ENCODE measurements around the gene SIGLECL1. TPM values are rescaled to one million over a fixed set of nuclear protein-coding genes. Genes with fewer than 3 reads are reported as not detected.
"Not testable (repeated sequence)": the region's sequence is repeated elsewhere in the genome, so short reads cannot be mapped to it uniquely, and the experiment has no call there.

SIGLECL1 gene
- total and polyA plus RNA-seq, 2 donors (not counting 1 experiment from before 2014, with no cell fraction given): not detected

DNA sequence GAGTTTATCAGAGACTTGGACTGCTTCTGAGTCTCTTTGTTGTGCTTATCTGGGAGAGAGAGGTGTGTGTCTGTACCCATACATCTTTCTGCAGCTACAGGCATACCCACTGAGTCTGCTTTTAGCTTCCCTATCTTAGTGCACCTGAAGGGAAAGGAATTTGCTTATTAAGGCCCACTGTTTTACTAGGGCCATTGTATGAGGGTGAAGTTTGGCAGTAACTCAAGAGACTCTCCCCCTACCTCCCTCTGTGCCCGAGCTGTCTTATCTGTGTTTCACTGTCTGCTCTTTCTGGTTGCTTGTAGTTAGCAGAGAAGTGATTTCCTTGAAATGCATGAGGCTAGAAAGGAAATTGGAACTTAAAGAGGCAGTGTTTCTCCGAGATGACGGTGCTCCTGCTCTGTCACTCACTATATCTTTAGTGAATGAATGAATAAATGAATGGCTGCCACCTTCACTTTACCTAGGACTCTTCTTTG is 26.7 kb upstream of the SIGLECL1 start:
- ATAC-seq (ENCODE audit: low read depth): no peak
- POLR2A ChIA-PET: no interaction called here
- CTCF ChIA-PET: no interaction called here
- no peak overlapping the region for H3K4me3 Mint-ChIP-seq
- H3K4me2 ChIP-seq (replicated peaks; ENCODE audit: low read depth, low read length, poor library complexity, severe bottlenecking): no peak overlapping the region
- H2AFZ ChIP-seq (ENCODE audit: insufficient read depth, low read depth, low read length, poor library complexity, severe bottlenecking): no peak overlapping the region
- H3K79me2 ChIP-seq (ENCODE audit: control insufficient read depth, insufficient read depth, low read length): no peaks in the 10 kb centered on the region
- peaks cover 0 to 8% (median 0%) of the 10 kb centered on the region in 3 donors for H3K9me3 ChIP-seq (ENCODE audit: control extremely low read depth in 1 of 3, control insufficient read depth in 2 of 3, insufficient read depth in 1 of 3, low read length in 2 of 3)
- H3K27me3 ChIP-seq (replicated peaks in 1 of 4; ENCODE audit: control extremely low read depth in 1 of 4, control insufficient read depth in 3 of 4, insufficient read depth in 4 of 4, low read length in 3 of 4): peaks cover 0 to 19% (median 4%) of the 10 kb centered on the region in 4 experiments
- no peaks in the 10 kb centered on the region for H3K4me1 ChIP-seq (ENCODE audit: control insufficient read depth in 2 of 2, insufficient read depth in 2 of 2, low read length in 2 of 2)
- peaks cover 56% of the 10 kb centered on the region for H3K27me3 Mint-ChIP-seq
- H3K4me1 Mint-ChIP-seq: no peaks in the 10 kb centered on the region
- no peaks in the 10 kb centered on the region for H4K20me1 ChIP-seq (ENCODE audit: control insufficient read depth, insufficient read depth, low read length, poor library complexity, severe bottlenecking)
- H3K9me3 Mint-ChIP-seq (ENCODE audit: insufficient read depth): no peaks in the 10 kb centered on the region
- DNase-seq: no peak
- no CpG with 5 or more reads among the region's 3 CpGs for WGBS (ENCODE audit: insufficient coverage)
- no peaks in the 10 kb centered on the region for H3K36me3 ChIP-seq (replicated peaks in 1 of 2; ENCODE audit: control extremely low read depth in 1 of 2, control insufficient read depth in 1 of 2, extremely low read depth in 1 of 2, insufficient read depth in 2 of 2, low read length in 1 of 2)
- TF ChIP-seq, protein P1, sequence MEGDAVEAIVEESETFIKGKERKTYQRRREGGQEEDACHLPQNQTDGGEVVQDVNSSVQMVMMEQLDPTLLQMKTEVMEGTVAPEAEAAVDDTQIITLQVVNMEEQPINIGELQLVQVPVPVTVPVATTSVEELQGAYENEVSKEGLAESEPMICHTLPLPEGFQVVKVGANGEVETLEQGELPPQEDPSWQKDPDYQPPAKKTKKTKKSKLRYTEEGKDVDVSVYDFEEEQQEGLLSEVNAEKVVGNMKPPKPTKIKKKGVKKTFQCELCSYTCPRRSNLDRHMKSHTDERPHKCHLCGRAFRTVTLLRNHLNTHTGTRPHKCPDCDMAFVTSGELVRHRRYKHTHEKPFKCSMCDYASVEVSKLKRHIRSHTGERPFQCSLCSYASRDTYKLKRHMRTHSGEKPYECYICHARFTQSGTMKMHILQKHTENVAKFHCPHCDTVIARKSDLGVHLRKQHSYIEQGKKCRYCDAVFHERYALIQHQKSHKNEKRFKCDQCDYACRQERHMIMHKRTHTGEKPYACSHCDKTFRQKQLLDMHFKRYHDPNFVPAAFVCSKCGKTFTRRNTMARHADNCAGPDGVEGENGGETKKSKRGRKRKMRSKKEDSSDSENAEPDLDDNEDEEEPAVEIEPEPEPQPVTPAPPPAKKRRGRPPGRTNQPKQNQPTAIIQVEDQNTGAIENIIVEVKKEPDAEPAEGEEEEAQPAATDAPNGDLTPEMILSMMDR (IDR thresholded peaks at IDR 0.05): no peak
- H3K4me3 ChIP-seq (ENCODE audit: control extremely low read depth in 1 of 5, extremely low read depth in 1 of 5, insufficient read depth in 1 of 5, low read depth in 2 of 5, low read length in 4 of 5): no peak overlapping the region
- H3K9ac ChIP-seq (ENCODE audit: low read length): no peak overlapping the region
- no peak overlapping the region for H3K27ac ChIP-seq (ENCODE audit: low read length in 2 of 2)
- no peak overlapping the region for H3K27ac Mint-ChIP-seq
- intact Hi-C loops (cut with micrococcal nuclease): no loop called here

- H3K27ac ChIP-seq (ENCODE audit: low read length in 2 of 2); H3K79me2 ChIP-seq (ENCODE audit: control insufficient read depth, insufficient read depth, low read length); CTCF ChIA-PET; H4K20me1 ChIP-seq (ENCODE audit: control insufficient read depth, insufficient read depth, low read length, poor library complexity, severe bottlenecking); H3K4me2 ChIP-seq (replicated peaks; ENCODE audit: low read depth, low read length, poor library complexity, severe bottlenecking); H3K9me3 Mint-ChIP-seq (ENCODE audit: insufficient read depth); H3K4me3 Mint-ChIP-seq; H3K9ac ChIP-seq (ENCODE audit: low read length); intact Hi-C loops (cut with micrococcal nuclease); H3K4me3 ChIP-seq (ENCODE audit: control extremely low read depth in 1 of 5, extremely low read depth in 1 of 5, insufficient read depth in 1 of 5, low read depth in 2 of 5, low read length in 4 of 5); H3K9me3 ChIP-seq (ENCODE audit: control extremely low read depth in 1 of 3, control insufficient read depth in 2 of 3, insufficient read depth in 1 of 3, low read length in 2 of 3); POLR2A ChIA-PET; H3K36me3 ChIP-seq (replicated peaks in 1 of 2; ENCODE audit: control extremely low read depth in 1 of 2, control insufficient read depth in 1 of 2, extremely low read depth in 1 of 2, insufficient read depth in 2 of 2, low read length in 1 of 2); H3K4me1 Mint-ChIP-seq; DNase-seq; H3K4me1 ChIP-seq (ENCODE audit: control insufficient read depth in 2 of 2, insufficient read depth in 2 of 2, low read length in 2 of 2); H3K27ac Mint-ChIP-seq; ATAC-seq (ENCODE audit: low read depth); H2AFZ ChIP-seq (ENCODE audit: insufficient read depth, low read depth, low read length, poor library complexity, severe bottlenecking): not testable (repeated sequence)
- 16% methylated on average over 9 of the region's 11 CpGs for WGBS (ENCODE audit: insufficient coverage)
- H3K27me3 ChIP-seq (replicated peaks in 1 of 4; ENCODE audit: control extremely low read depth in 1 of 4, control insufficient read depth in 3 of 4, insufficient read depth in 4 of 4, low read length in 3 of 4): peaks cover 0 to 19% (median 2%) of the 10 kb centered on the region in 4 experiments
- peaks cover 55% of the 10 kb centered on the region for H3K27me3 Mint-ChIP-seq
Measured at GRCh38 chr19:51224898-51225393, 25.9 kb upstream of the SIGLECL1 start, which contains the start of gene CD33. Gene CD33 (plus strand): TSS chr19:51225080. CDS start chr19:51225119, 39 bp downstream.

Measured in B cell (primary cell).